WTC11 (cell line): ENCODE data around the gene C18orf32. TPM values are rescaled to one million over a fixed set of nuclear protein-coding genes. Genes with fewer than 3 reads are reported as not detected.

Experiments used
- ATAC-seq: fragments of 200-7000 bp; cut with Tn5 transposase; 2 replicates; pipeline ENCODE4 v1.10.0; 2021; ENCODE audit warnings: mild to moderate bottlenecking, moderate library complexity
- CTCF ChIA-PET: fragments of 300-600 bp; sonication (Branson Sonifier 250); formaldehyde crosslinking; loops from one replicate; lab custom pipeline; 2021; ENCODE audit warnings: antibody characterized with exemption; lab: Charles Lee
- POLR2A ChIA-PET: fragments of 350-600 bp; sonication (Branson Sonifier 250); formaldehyde crosslinking; loops from one replicate; lab custom pipeline; 2021; ENCODE audit warnings: antibody characterized with exemption; lab: Charles Lee
- DNase-seq: peaks from one replicate; pipeline ENCODE4 v3.0.0; 2021; ENCODE audit warnings: low spot score
- H3K27ac Mint-ChIP-seq: 2 replicates; pipeline ENCODE4 v1.8.0; 2021; ENCODE audit warnings: mixed read lengths
- H3K27me3 Mint-ChIP-seq: 2 replicates; pipeline ENCODE4 v1.8.0; 2021; ENCODE audit warnings: low read depth, mild to moderate bottlenecking, moderate library complexity, mixed read lengths
- H3K36me3 Mint-ChIP-seq: 2 replicates; pipeline ENCODE4 v1.8.0; 2021; ENCODE audit warnings: mixed read lengths
- H3K4me1 Mint-ChIP-seq: 2 replicates; pipeline ENCODE4 v1.8.0; 2022; ENCODE audit warnings: mixed read lengths
- H3K4me3 Mint-ChIP-seq: 2 replicates; pipeline ENCODE4 v1.8.0; 2021; ENCODE audit warnings: mild to moderate bottlenecking, moderate library complexity, mixed read lengths
- H3K9me3 Mint-ChIP-seq: 2 replicates; pipeline ENCODE4 v1.8.0; 2021; ENCODE audit warnings: mixed read lengths
- ATF1 ChIP-seq: sonication (generic); formaldehyde crosslinking; IDR thresholded peaks from 2 replicates; pipeline ENCODE4 v1.8.1; 2023; ENCODE audit warnings: mild to moderate bottlenecking, moderate library complexity, missing genetic modification reagents
- CBFB ChIP-seq: sonication (generic); formaldehyde crosslinking; IDR thresholded peaks from 2 replicates; pipeline ENCODE4 v1.8.1; 2022; ENCODE audit warnings: mild to moderate bottlenecking, low read depth, missing genetic modification reagents
- CREB1 ChIP-seq: sonication (generic); formaldehyde crosslinking; IDR thresholded peaks from 2 replicates; pipeline ENCODE4 v1.8.0; 2023; ENCODE audit warnings: mild to moderate bottlenecking, missing genetic modification reagents
- ELF4 ChIP-seq: sonication (generic); formaldehyde crosslinking; IDR thresholded peaks from 2 replicates; pipeline ENCODE4 v1.8.1; 2022; ENCODE audit warnings: low read depth, mild to moderate bottlenecking, moderate library complexity, missing genetic modification reagents
- ESRRA ChIP-seq: sonication (generic); formaldehyde crosslinking; IDR thresholded peaks from 2 replicates; pipeline ENCODE4 v1.8.1; 2022; ENCODE audit warnings: mild to moderate bottlenecking, missing genetic modification reagents, borderline replicate concordance
- ETV6 ChIP-seq: sonication (generic); formaldehyde crosslinking; IDR thresholded peaks from 2 replicates; pipeline ENCODE4 v1.8.1; 2022; ENCODE audit warnings: mild to moderate bottlenecking, missing genetic modification reagents
- GABPB1 ChIP-seq: sonication (generic); formaldehyde crosslinking; IDR thresholded peaks from 2 replicates; pipeline ENCODE4 v1.8.1; 2023; ENCODE audit warnings: mild to moderate bottlenecking, missing genetic modification reagents
- HMGA2 ChIP-seq: fragments of 250-450 bp; sonication (Bioruptor Pico); IDR thresholded peaks from 2 replicates; pipeline ENCODE4 v1.4.0; 2021; ENCODE audit warnings: mild to moderate bottlenecking, moderate library complexity
- JAZF1 ChIP-seq: fragments of 250-450 bp; sonication (Bioruptor Pico); IDR thresholded peaks from 2 replicates; pipeline ENCODE4 v1.9.0; 2021; ENCODE audit warnings: moderate library complexity, mild to moderate bottlenecking, inconsistent platforms
- JUN ChIP-seq: sonication (generic); formaldehyde crosslinking; IDR thresholded peaks from 2 replicates; pipeline ENCODE4 v1.8.0; 2023; ENCODE audit warnings: mild to moderate bottlenecking, missing genetic modification reagents
- SMAD4 ChIP-seq: sonication (generic); formaldehyde crosslinking; IDR thresholded peaks from 2 replicates; pipeline ENCODE4 v1.8.0; 2022; ENCODE audit warnings: mild to moderate bottlenecking, missing genetic modification reagents
- SOX15 ChIP-seq: fragments of 250-450 bp; sonication (Bioruptor Pico); IDR thresholded peaks from 2 replicates; pipeline ENCODE4 v1.9.0; 2021; ENCODE audit warnings: mild to moderate bottlenecking
- ZBTB21 ChIP-seq: sonication (generic); formaldehyde crosslinking; IDR thresholded peaks from 2 replicates; pipeline ENCODE4 v1.8.1; 2023; ENCODE audit warnings: mild to moderate bottlenecking, missing genetic modification reagents, borderline replicate concordance
- ZNF121 ChIP-seq: sonication (generic); formaldehyde crosslinking; IDR thresholded peaks from 2 replicates; pipeline ENCODE4 v1.8.0; 2023; ENCODE audit warnings: missing genetic modification reagents
- ZNF232 ChIP-seq: sonication (generic); formaldehyde crosslinking; IDR thresholded peaks from 2 replicates; pipeline ENCODE4 v1.8.0; 2022; ENCODE audit warnings: mild to moderate bottlenecking, missing genetic modification reagents
- total RNA-seq: library from RNA; stranded (reverse); gene quantifications from 3 replicates; pipeline ENCODE4 v1.2.3, GENCODE V29; 2021
- TF ChIP-seq, protein P1 (sequence below): sonication (generic); formaldehyde crosslinking; IDR thresholded peaks from 2 replicates; pipeline ENCODE4 v1.8.0; 2022; ENCODE audit warnings: missing genetic modification reagents
- TF ChIP-seq, protein P2 (sequence below): sonication (generic); formaldehyde crosslinking; IDR thresholded peaks from 2 replicates; pipeline ENCODE4 v1.8.1; 2022; ENCODE audit warnings: mild to moderate bottlenecking, missing genetic modification reagents, moderate library complexity, borderline replicate concordance
- TF ChIP-seq, protein P3 (sequence below): sonication (generic); formaldehyde crosslinking; IDR thresholded peaks from 2 replicates; pipeline ENCODE4 v1.8.1; 2022; ENCODE audit warnings: missing genetic modification reagents, borderline replicate concordance
- TF ChIP-seq, protein P4 (sequence below): sonication (generic); formaldehyde crosslinking; IDR thresholded peaks from 2 replicates; pipeline ENCODE4 v1.8.1; 2022; ENCODE audit warnings: low read depth, mild to moderate bottlenecking, moderate library complexity, missing genetic modification reagents, borderline replicate concordance
- TF ChIP-seq, protein P5 (sequence below): sonication (generic); formaldehyde crosslinking; IDR thresholded peaks from 2 replicates; pipeline ENCODE4 v1.8.1; 2023; ENCODE audit warnings: mild to moderate bottlenecking, missing genetic modification reagents

C18orf32 gene
- total RNA-seq, 1 experiment from 2014 or later: 32.1 TPM

DNA sequence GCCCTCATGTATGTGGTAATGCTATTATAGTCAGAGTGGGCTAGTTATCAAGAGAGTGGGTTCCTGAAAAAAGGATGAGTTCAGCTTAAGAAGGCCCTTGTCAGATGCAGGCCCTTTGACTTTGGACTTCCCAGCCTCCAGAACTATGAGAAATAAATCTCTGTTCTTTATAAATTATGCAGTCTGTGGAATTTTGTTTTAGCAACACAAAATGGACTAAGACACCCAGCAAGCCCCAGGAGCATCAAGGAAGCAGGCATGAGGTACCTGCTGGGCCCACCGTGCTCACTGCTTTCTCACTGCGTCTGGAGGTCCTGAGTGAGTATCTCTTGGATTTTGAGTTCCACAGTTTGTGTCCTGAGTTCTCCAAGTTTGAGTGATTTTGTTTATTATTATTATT, 38.9 kb upstream of the C18orf32 start (continued):
- TF ChIP-seq, protein P1, sequence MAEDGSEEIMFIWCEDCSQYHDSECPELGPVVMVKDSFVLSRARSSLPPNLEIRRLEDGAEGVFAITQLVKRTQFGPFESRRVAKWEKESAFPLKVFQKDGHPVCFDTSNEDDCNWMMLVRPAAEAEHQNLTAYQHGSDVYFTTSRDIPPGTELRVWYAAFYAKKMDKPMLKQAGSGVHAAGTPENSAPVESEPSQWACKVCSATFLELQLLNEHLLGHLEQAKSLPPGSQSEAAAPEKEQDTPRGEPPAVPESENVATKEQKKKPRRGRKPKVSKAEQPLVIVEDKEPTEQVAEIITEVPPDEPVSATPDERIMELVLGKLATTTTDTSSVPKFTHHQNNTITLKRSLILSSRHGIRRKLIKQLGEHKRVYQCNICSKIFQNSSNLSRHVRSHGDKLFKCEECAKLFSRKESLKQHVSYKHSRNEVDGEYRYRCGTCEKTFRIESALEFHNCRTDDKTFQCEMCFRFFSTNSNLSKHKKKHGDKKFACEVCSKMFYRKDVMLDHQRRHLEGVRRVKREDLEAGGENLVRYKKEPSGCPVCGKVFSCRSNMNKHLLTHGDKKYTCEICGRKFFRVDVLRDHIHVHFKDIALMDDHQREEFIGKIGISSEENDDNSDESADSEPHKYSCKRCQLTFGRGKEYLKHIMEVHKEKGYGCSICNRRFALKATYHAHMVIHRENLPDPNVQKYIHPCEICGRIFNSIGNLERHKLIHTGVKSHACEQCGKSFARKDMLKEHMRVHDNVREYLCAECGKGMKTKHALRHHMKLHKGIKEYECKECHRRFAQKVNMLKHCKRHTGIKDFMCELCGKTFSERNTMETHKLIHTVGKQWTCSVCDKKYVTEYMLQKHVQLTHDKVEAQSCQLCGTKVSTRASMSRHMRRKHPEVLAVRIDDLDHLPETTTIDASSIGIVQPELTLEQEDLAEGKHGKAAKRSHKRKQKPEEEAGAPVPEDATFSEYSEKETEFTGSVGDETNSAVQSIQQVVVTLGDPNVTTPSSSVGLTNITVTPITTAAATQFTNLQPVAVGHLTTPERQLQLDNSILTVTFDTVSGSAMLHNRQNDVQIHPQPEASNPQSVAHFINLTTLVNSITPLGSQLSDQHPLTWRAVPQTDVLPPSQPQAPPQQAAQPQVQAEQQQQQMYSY (CRISPR knock-in tag): no peak
- TF ChIP-seq GABPB1 (CRISPR knock-in tag) (no peak), ZBTB21 (CRISPR knock-in tag) (no peak), JUN (CRISPR knock-in tag) (no peak), ESRRA (CRISPR knock-in tag) (no peak), ELF4 (CRISPR knock-in tag) (no peak)
- TF ChIP-seq, protein P2, sequence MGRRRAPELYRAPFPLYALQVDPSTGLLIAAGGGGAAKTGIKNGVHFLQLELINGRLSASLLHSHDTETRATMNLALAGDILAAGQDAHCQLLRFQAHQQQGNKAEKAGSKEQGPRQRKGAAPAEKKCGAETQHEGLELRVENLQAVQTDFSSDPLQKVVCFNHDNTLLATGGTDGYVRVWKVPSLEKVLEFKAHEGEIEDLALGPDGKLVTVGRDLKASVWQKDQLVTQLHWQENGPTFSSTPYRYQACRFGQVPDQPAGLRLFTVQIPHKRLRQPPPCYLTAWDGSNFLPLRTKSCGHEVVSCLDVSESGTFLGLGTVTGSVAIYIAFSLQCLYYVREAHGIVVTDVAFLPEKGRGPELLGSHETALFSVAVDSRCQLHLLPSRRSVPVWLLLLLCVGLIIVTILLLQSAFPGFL (CRISPR knock-in tag): no peak

DNA sequence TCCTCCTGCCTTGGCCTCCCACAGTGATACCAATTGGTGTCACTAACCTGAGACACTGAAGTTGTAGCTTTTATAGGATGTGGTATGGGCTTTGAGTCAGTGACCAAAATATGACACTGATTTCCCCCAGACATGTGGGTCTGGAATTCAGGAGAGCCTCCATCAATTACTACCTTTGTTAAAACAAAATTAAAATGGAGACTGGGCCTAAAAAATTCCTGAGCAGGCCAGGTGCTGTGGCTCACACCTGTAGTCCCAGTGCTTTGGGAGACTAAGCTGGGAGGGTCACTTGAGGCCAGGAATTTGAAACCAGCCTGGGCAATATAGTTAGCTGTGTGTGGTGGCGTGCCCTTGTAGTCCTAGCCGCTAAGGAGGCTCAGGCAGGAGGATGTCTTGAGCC, 37.9 kb upstream of the C18orf32 start:
- ATAC-seq: no peak
- no peak overlapping the region for H3K27ac Mint-ChIP-seq
- CTCF ChIA-PET: no interaction called here
- TF ChIP-seq ZNF121 (CRISPR knock-in tag): no peak
- no peak for TF ChIP-seq ZNF232 (CRISPR knock-in tag)
- TF ChIP-seq CBFB (CRISPR knock-in tag): no peak
- no peak for TF ChIP-seq ATF1 (CRISPR knock-in tag)
- TF ChIP-seq, protein P3, sequence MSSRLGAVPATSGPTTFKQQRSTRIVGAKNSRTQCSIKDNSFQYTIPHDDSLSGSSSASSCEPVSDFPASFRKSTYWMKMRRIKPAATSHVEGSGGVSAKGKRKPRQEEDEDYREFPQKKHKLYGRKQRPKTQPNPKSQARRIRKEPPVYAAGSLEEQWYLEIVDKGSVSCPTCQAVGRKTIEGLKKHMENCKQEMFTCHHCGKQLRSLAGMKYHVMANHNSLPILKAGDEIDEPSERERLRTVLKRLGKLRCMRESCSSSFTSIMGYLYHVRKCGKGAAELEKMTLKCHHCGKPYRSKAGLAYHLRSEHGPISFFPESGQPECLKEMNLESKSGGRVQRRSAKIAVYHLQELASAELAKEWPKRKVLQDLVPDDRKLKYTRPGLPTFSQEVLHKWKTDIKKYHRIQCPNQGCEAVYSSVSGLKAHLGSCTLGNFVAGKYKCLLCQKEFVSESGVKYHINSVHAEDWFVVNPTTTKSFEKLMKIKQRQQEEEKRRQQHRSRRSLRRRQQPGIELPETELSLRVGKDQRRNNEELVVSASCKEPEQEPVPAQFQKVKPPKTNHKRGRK (CRISPR knock-in tag): no peak
- TF ChIP-seq JAZF1 (CRISPR knock-in tag): no peak
- TF ChIP-seq, protein P4, sequence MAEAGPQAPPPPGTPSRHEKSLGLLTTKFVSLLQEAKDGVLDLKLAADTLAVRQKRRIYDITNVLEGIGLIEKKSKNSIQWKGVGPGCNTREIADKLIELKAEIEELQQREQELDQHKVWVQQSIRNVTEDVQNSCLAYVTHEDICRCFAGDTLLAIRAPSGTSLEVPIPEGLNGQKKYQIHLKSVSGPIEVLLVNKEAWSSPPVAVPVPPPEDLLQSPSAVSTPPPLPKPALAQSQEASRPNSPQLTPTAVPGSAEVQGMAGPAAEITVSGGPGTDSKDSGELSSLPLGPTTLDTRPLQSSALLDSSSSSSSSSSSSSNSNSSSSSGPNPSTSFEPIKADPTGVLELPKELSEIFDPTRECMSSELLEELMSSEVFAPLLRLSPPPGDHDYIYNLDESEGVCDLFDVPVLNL (CRISPR knock-in tag): no peak
- TF ChIP-seq GABPB1 (CRISPR knock-in tag): no peak
- no peak for TF ChIP-seq HMGA2
- no peak for TF ChIP-seq ZBTB21 (CRISPR knock-in tag)
- no peak for TF ChIP-seq SOX15 (CRISPR knock-in tag)
- TF ChIP-seq SMAD4: no peak
- no peak for TF ChIP-seq CREB1 (CRISPR knock-in tag)
- no peak for TF ChIP-seq ETV6 (CRISPR knock-in tag)
- TF ChIP-seq, protein P5, sequence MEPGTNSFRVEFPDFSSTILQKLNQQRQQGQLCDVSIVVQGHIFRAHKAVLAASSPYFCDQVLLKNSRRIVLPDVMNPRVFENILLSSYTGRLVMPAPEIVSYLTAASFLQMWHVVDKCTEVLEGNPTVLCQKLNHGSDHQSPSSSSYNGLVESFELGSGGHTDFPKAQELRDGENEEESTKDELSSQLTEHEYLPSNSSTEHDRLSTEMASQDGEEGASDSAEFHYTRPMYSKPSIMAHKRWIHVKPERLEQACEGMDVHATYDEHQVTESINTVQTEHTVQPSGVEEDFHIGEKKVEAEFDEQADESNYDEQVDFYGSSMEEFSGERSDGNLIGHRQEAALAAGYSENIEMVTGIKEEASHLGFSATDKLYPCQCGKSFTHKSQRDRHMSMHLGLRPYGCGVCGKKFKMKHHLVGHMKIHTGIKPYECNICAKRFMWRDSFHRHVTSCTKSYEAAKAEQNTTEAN (CRISPR knock-in tag): no peak
- TF ChIP-seq, all 79 proteins: peak for 0
- POLR2A ChIA-PET: no interaction called here
- Mint-ChIP-seq H3K4me3 (no peak overlapping the region), H3K4me1 (peaks cover 35% of the 10 kb centered on the region), H3K36me3 (peaks cover under 1% of the 10 kb centered on the region), H3K9me3 (peaks cover 6% of the 10 kb centered on the region), H3K27me3 (no peaks in the 10 kb centered on the region; the same call in 1 of the 2 replicates)
- no peak for DNase-seq
